RWPE2 (cell line): ENCODE results near the gene SP6.

Experiments used
- ATAC-seq: fragments of 200-7000 bp; cut with Tn5 transposase; 3 replicates; pipeline ENCODE4 v1.9.1; 2021; ENCODE audit warnings: low read depth
- DNase-seq: peaks from one replicate; pipeline ENCODE4 v3.0.0-alpha.2; 2020; ENCODE audit warnings: low spot score
- H3K27ac ChIP-seq: fragments of 450-650 bp; 2 replicates; pipeline ENCODE4 v1.5.1; 2017; ENCODE audit warnings: mild to moderate bottlenecking; ENCODE audit not compliant: poor library complexity, severe bottlenecking
- H3K27me3 ChIP-seq: fragments of 250-450 bp; sonication (Bioruptor Pico); 2 replicates; pipeline ENCODE4 v1.5.1; 2021; ENCODE audit warnings: mild to moderate bottlenecking, moderate library complexity; ENCODE audit not compliant: insufficient read depth, poor library complexity, severe bottlenecking
- H3K36me3 ChIP-seq: fragments of 250-450 bp; sonication (Bioruptor Pico); 2 replicates; pipeline ENCODE4 v1.5.1; 2020; ENCODE audit warnings: low read depth, mild to moderate bottlenecking, moderate library complexity
- H3K4me1 ChIP-seq: fragments of 250-450 bp; sonication (Bioruptor Pico); 2 replicates; pipeline ENCODE4 v1.5.1; 2021; ENCODE audit warnings: mild to moderate bottlenecking, moderate library complexity; ENCODE audit not compliant: insufficient read depth, poor library complexity, severe bottlenecking
- H3K4me3 ChIP-seq: fragments of 250-450 bp; sonication (Bioruptor Pico); 2 replicates; pipeline ENCODE4 v1.5.1; 2021; ENCODE audit warnings: mild to moderate bottlenecking, moderate library complexity; ENCODE audit not compliant: severe bottlenecking
- H3K9me3 ChIP-seq: fragments of 250-450 bp; sonication (Bioruptor Pico); 2 replicates; pipeline ENCODE4 v1.5.1; 2021; ENCODE audit warnings: mild to moderate bottlenecking, moderate library complexity; ENCODE audit not compliant: severe bottlenecking
- TF ChIP-seq, protein P1 (sequence below): fragments of 450-650 bp; IDR thresholded peaks from one replicate; pipeline ENCODE4 v1.5.1; 2017; ENCODE audit warnings: mild to moderate bottlenecking, moderate library complexity; ENCODE audit not compliant: poor library complexity, severe bottlenecking

Gene SP6

DNA sequence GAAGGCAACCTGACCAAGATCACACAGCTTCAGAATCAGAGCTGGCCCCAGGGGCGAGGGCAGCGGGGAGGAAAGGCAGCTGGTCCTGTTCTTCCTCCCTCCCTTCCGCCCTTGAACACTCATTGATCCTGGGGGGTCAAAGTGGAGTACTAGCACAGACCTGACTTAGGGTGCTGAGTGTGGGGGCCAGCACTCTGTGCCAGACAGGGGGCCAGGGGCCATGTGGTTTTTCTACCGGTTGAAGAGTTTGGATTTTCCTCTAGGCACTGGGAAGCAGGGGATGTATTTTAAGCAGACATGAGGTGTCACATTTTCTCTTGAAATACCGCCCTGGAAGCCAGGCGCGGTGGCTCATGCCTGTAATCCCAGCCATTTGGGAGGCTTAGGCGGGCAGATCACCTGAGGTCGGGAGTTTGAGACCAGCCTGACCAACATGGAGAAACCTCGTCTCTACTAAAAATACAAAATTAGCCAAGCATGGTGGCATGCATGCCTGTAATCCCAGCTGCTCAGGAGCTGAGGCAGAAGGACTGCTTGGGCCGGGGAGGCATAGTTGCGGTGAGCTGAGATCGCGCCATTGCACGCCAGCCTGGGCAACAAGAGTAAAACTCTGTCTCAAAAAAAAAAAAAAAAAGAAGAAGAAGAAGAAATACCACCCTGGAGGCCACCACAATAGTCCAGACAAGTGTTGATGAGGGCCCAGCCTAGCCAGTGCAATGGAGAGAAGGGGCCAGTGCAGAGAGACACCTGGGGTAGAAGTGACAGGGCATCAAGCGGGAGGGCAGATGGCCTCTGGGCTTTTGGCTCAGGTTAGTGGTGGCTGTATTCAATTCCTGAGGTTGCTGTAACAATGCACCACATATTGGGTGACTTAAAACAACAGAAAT, 44.7 kb downstream of the SP6 start:
- ATAC-seq: no peak
- Histone ChIP-seq H3K4me1 (peaks cover 10% of the 10 kb centered on the region), H3K4me3 (no peak overlapping the region)

DNA sequence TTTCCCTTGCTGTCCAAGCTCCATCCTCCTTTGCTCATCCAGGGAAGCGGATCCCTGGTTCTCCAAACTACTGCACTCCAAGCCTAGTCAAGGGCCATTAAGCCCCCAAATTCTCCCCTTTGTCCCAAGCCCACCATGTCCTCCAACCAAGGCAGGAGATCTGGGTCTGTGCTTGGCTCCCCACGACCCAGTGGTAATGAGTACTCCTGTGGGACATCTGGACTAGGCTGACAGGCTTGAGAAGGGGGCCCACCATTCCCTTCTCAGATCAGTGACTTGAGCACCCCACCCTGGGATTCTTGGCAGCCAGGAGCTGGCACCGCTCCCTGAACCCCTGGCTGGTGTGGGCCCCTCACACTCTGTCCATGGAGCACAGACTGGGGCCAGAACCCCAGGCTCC, 46.5 kb downstream of the SP6 start:
- TF ChIP-seq, protein P1, sequence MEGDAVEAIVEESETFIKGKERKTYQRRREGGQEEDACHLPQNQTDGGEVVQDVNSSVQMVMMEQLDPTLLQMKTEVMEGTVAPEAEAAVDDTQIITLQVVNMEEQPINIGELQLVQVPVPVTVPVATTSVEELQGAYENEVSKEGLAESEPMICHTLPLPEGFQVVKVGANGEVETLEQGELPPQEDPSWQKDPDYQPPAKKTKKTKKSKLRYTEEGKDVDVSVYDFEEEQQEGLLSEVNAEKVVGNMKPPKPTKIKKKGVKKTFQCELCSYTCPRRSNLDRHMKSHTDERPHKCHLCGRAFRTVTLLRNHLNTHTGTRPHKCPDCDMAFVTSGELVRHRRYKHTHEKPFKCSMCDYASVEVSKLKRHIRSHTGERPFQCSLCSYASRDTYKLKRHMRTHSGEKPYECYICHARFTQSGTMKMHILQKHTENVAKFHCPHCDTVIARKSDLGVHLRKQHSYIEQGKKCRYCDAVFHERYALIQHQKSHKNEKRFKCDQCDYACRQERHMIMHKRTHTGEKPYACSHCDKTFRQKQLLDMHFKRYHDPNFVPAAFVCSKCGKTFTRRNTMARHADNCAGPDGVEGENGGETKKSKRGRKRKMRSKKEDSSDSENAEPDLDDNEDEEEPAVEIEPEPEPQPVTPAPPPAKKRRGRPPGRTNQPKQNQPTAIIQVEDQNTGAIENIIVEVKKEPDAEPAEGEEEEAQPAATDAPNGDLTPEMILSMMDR: no peak
- ATAC-seq: no peak
- Histone ChIP-seq H3K27me3 (no peaks in the 10 kb centered on the region), H3K27ac (no peak overlapping the region), H3K9me3 (no peaks in the 10 kb centered on the region), H3K36me3 (peaks cover 6% of the 10 kb centered on the region; the same call in 1 of the 2 replicates), H3K4me3 (no peak overlapping the region), H3K4me1 (no peaks in the 10 kb centered on the region)
- no peak for DNase-seq

More for the DNA sequence above, 44.7 kb downstream of the SP6 start:
- DNase-seq: no peak
- Histone ChIP-seq H3K27ac (no peak overlapping the region), H3K9me3 (no peaks in the 10 kb centered on the region), H3K27me3 (no peaks in the 10 kb centered on the region), H3K36me3 (peaks cover 7% of the 10 kb centered on the region; the same call in 1 of the 2 replicates)
- TF ChIP-seq, protein P1: no peak

DNA sequence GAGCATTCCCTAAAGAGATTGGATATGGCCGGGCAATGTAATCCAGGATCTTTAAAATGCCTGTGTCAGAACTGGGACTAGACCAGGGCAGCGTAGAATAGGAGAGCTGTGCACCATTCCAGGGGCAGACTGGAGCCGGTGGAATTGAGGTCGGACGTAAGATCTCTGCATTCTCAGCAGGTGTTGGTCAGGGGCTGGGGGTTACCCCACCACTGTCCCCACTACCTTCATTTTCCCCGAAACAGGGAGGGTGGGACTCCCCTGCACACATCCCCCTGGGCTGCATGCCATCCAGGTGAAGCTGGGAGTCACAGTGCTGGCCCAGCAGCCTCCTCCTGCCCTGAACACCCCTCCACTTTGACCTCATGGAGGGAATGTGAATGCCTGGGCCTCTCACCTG, 47.2 kb downstream of the SP6 start:
- DNase-seq: no peak
- H3K27ac ChIP-seq: no peak overlapping the region

DNA sequence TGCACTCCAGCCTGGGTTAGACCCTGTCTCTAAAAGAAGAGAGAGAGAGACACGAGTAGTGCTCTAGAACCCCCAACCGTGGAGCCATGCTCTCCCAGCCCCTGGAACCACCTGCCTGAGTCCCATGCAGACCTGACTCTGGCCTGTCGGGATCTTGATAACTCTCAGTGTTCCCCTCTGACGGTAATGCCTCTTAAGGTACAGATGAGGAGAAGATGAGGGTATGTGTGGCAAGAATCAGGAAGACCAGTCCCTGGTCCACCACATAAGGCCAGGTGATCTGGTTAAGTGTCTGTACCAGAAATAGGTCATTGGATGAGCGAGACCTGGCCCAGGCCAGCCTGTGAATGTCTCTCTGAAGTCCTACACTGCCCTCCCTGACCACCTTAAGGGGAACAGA, 47.8 kb downstream of the SP6 start:
- DNase-seq (no peak), ATAC-seq (no peak)
- H3K27me3 ChIP-seq: no peaks in the 10 kb centered on the region
- no peak overlapping the region for H3K27ac ChIP-seq
- H3K9me3 ChIP-seq: no peaks in the 10 kb centered on the region
- H3K4me1 ChIP-seq: no peaks in the 10 kb centered on the region
- TF ChIP-seq, protein P1: no peak
- no peaks in the 10 kb centered on the region for H3K36me3 ChIP-seq
- H3K4me3 ChIP-seq: no peak overlapping the region

More for the DNA sequence above, 47.2 kb downstream of the SP6 start:
- H3K36me3 ChIP-seq: no peaks in the 10 kb centered on the region
- ATAC-seq: no peak
- H3K4me3 ChIP-seq: no peak overlapping the region
- no peaks in the 10 kb centered on the region for H3K4me1 ChIP-seq
- TF ChIP-seq, protein P1: no peak
- no peaks in the 10 kb centered on the region for H3K27me3 ChIP-seq
- no peaks in the 10 kb centered on the region for H3K9me3 ChIP-seq
